Caco-2 (cell line): ENCODE measurements around the gene ANKRD53. TPM values are rescaled to one million over a fixed set of nuclear protein-coding genes. Genes with fewer than 3 reads are reported as not detected.
A peak's percentile ranks its signal among the peaks of the same experiment; 100 is the strongest.
"Not testable (repeated sequence)": the region's sequence is repeated elsewhere in the genome, so short reads cannot be mapped to it uniquely, and the experiment has no call there.

Experiments
- BruUV-seq: library from RNA; stranded (reverse); fragments of 400-500 nt; replicated peaks from 2 replicates; lab custom pipeline; 2021; lab: Mats Ljungman, UMichigan
- CTCF ChIA-PET: fragments of 300-600 bp; sonication (Branson Sonifier 250); formaldehyde crosslinking; loops from one replicate; lab custom pipeline; 2022; ENCODE audit warnings: antibody characterized with exemption; lab: Charles Lee
- POLR2A ChIA-PET: fragments of 300-600 bp; sonication (Branson Sonifier 250); formaldehyde crosslinking; loops from one replicate; lab custom pipeline; 2022; ENCODE audit warnings: antibody characterized with exemption; lab: Charles Lee
- DNase-seq, 2 experiments: peaks; one replicate each; pipeline versions ENCODE4 v3.0.0 to v3.0.0-alpha.2; 2020 to 2022
- H3K27me3 ChIP-seq: replicated peaks from 2 replicates; pipeline ENCODE4 v1.6.0; 2011; ENCODE audit warnings: low read length; ENCODE audit not compliant: control insufficient read depth, insufficient read depth
- H3K36me3 ChIP-seq: 2 replicates; pipeline ENCODE4 v1.5.1; 2011; ENCODE audit warnings: low read length; ENCODE audit not compliant: control insufficient read depth, insufficient read depth
- H3K4me1 ChIP-seq: fragments of 250-450 bp; sonication (Bioruptor Pico); 2 replicates; pipeline ENCODE4 v1.5.1; 2020; ENCODE audit warnings: mild to moderate bottlenecking
- H3K4me3 ChIP-seq: 2 replicates; pipeline ENCODE4 v1.5.1; 2011; ENCODE audit warnings: low read depth, mild to moderate bottlenecking, control low read depth, low read length
- H3K9me3 ChIP-seq: fragments of 250-450 bp; sonication (Bioruptor Pico); 2 replicates; pipeline ENCODE4 v1.5.1; 2020; ENCODE audit warnings: mild to moderate bottlenecking, moderate library complexity
- H3K27ac Mint-ChIP-seq: one replicate; pipeline ENCODE4 v1.8.0; 2022; ENCODE audit warnings: mixed read lengths; ENCODE audit not compliant: unreplicated experiment
- H3K27me3 Mint-ChIP-seq: one replicate; pipeline ENCODE4 v1.8.0; 2022; ENCODE audit warnings: mixed read lengths; ENCODE audit not compliant: insufficient read depth, unreplicated experiment
- H3K36me3 Mint-ChIP-seq: one replicate; pipeline ENCODE4 v1.8.0; 2022; ENCODE audit warnings: mild to moderate bottlenecking, mixed read lengths; ENCODE audit not compliant: insufficient read depth, unreplicated experiment
- H3K4me1 Mint-ChIP-seq: one replicate; pipeline ENCODE4 v1.8.0; 2022; ENCODE audit warnings: low read depth, mixed read lengths; ENCODE audit not compliant: unreplicated experiment
- H3K4me3 Mint-ChIP-seq: one replicate; pipeline ENCODE4 v1.8.0; 2022; ENCODE audit warnings: mild to moderate bottlenecking, moderate library complexity, mixed read lengths; ENCODE audit not compliant: unreplicated experiment
- H3K9me3 Mint-ChIP-seq: one replicate; pipeline ENCODE4 v1.8.0; 2022; ENCODE audit warnings: mixed read lengths; ENCODE audit not compliant: unreplicated experiment
- CTCF ChIP-seq, 2 experiments: fragments of 200-600 bp in 1 of 2; IDR thresholded peaks; 1 replicate in 1 of 2; 2 replicates in 1 of 2; pipeline versions ENCODE4 v1.5.1 to v1.8.0; 2011 to 2022; ENCODE audit warnings: antibody characterized with exemption in 1 of 2, control low read depth in 1 of 2, inconsistent platforms in 1 of 2, low read depth in 1 of 2, low read length in 1 of 2, mild to moderate bottlenecking in 1 of 2, moderate library complexity in 1 of 2; ENCODE audit not compliant: insufficient read depth in 1 of 2, severe bottlenecking in 1 of 2, unreplicated experiment in 1 of 2
- intact Hi-C: fragments of 100-400 bp; cut with micrococcal nuclease; formaldehyde crosslinking; loops from one replicate; pipeline ENCODE4 v1.10.0; 2022; ENCODE audit not compliant: unreplicated experiment
- total RNA-seq: library from RNA; stranded (reverse); gene quantifications from 2 replicates; pipeline ENCODE4 v1.2.3, GENCODE V29; 2022

The ANKRD53 gene
- total RNA-seq, 1 experiment from 2014 or later, result 0.16 TPM

- TF ChIP-seq CTCF (IDR thresholded peaks at IDR 0.05; ENCODE audit: insufficient read depth in 1 of 2, low read depth in 1 of 2, low read length in 1 of 2, severe bottlenecking in 1 of 2, unreplicated experiment in 1 of 2), result peak; percentile 41 to 77
- Histone ChIP-seq H3K9me3 (no peaks in the 10 kb centered on the region), H3K4me3 (peak within 1 kb of the TSS; percentile 73), H3K36me3 (no peaks in the 10 kb centered on the region), H3K27me3 (no peaks in the 10 kb centered on the region), H3K4me1 (peaks cover 19% of the 10 kb centered on the region)
- Mint-ChIP-seq H3K4me3 (peak within 1 kb of the TSS; percentile 93), H3K9me3 (no peaks in the 10 kb centered on the region), H3K4me1 (no peaks in the 10 kb centered on the region), H3K27ac (peak within 1 kb of the TSS; percentile 61), H3K36me3 (peaks cover 8% of the 10 kb centered on the region), H3K27me3 (no peaks in the 10 kb centered on the region)
- DNase-seq, result peak; percentile 90 to 97
- intact Hi-C loops, result loop anchor here (2.0 kb wide), 1 partner anchor 74 kb away; the partner anchor contains the start of gene NAGK
- no TSS peak for BruUV-seq
- ChIA-PET POLR2A (no interaction called here), CTCF (no interaction called here)
These were observed 16.4 kb downstream of the ANKRD53 start, which contains the start of gene TEX261 for GRCh38 chr2:70994699-70995425. TSS of gene TEX261 (minus strand) at chr2:70994873. CDS start at chr2:70994757, 116 bp downstream.

- no peak overlapping the region for H3K27ac Mint-ChIP-seq
These were observed 16.9 kb downstream of the ANKRD53 start for GRCh38 chr2:70995426-70995729.

GRCh38 chr2:70998885-70999284, 20.5 kb downstream of the ANKRD53 start:
- POLR2A ChIA-PET, CTCF ChIA-PET, H3K27me3 Mint-ChIP-seq, H3K27ac Mint-ChIP-seq, DNase-seq, H3K4me3 Mint-ChIP-seq, H3K27me3 ChIP-seq, H3K36me3 Mint-ChIP-seq, H3K4me1 Mint-ChIP-seq, H3K36me3 ChIP-seq, H3K9me3 ChIP-seq, BruUV-seq, intact Hi-C loops, H3K9me3 Mint-ChIP-seq, H3K4me3 ChIP-seq: not testable (repeated sequence)
- H3K4me1 ChIP-seq, result peaks cover 22% of the 10 kb centered on the region

More at GRCh38 chr2:70995426-70995729, 16.9 kb downstream of the ANKRD53 start:
- Histone ChIP-seq H3K4me1 (peaks cover 19% of the 10 kb centered on the region), H3K27me3 (no peaks in the 10 kb centered on the region), H3K36me3 (no peaks in the 10 kb centered on the region), H3K9me3 (no peaks in the 10 kb centered on the region), H3K4me3 (peak overlapping the region; percentile 73)
- POLR2A ChIA-PET, result no interaction called here
- Mint-ChIP-seq H3K4me1 (no peaks in the 10 kb centered on the region), H3K9me3 (no peaks in the 10 kb centered on the region), H3K36me3 (peaks cover 8% of the 10 kb centered on the region), H3K4me3 (peak overlapping the region; percentile 93), H3K27me3 (no peaks in the 10 kb centered on the region)
- CTCF ChIA-PET, result no interaction called here
- intact Hi-C loops, result loop anchor here (2.0 kb wide), 1 partner anchor 73 kb away; the partner anchor contains the start of gene NAGK
- no TSS peak for BruUV-seq
- peak; percentile 66 to 71 for DNase-seq
- peak; percentile 45 to 75 for TF ChIP-seq CTCF (IDR thresholded peaks at IDR 0.05; ENCODE audit: insufficient read depth in 1 of 2, low read depth in 1 of 2, low read length in 1 of 2, severe bottlenecking in 1 of 2, unreplicated experiment in 1 of 2)
